Transverse colon (tissue), 4 donors: ENCODE data around the gene RICTOR.

Experiments used
- EP300 ChIP-seq: sonication (generic); formaldehyde crosslinking; IDR thresholded peaks from one replicate; pipeline ENCODE4 v1.6.1; 2017; ENCODE audit warnings: antibody characterized with exemption, low read depth
- POLR2A ChIP-seq: fragments of 450-650 bp; IDR thresholded peaks from one replicate; pipeline ENCODE4 v1.6.1; 2016; ENCODE audit warnings: antibody characterized with exemption, mild to moderate bottlenecking, moderate library complexity
- POLR2AphosphoS5 ChIP-seq, 3 donors: sonication (generic); formaldehyde crosslinking; IDR thresholded peaks; one replicate each; pipeline ENCODE4 v1.6.1; 2016; ENCODE audit warnings: antibody characterized with exemption in 3 of 3
- TF ChIP-seq, protein P1 (sequence below), 5 experiments: fragments of 200-600 bp in 3 of 5; fragments of 450-650 bp in 2 of 5; sonication (generic) in 3 of 5; IDR thresholded peaks; 1 replicate in 2 of 5; 2 replicates in 3 of 5; pipeline ENCODE4 v1.5.1; 2016 to 2017; ENCODE audit warnings: antibody characterized with exemption in 5 of 5, inconsistent platforms in 3 of 5, mild to moderate bottlenecking in 2 of 5, moderate library complexity in 1 of 5

DNA sequence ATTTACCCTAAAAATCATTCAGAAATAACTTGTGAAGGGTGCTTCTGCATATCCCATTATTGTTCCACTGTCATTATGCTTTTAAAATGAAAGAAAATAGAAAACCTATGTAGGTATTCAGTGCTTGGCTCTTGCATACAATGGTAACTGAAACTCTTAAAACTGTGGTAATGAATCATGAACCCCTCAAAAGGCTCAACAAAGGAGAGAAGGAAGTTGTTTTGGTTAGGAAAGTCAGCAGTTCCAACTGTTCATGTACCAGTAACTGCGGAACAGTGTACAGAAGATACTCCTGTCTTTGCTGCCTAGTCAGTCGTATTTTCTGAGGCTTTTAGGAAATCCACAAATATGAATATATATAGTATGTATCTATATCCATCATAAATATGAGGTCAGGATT is 132.3 kb downstream of the RICTOR start:
- TF ChIP-seq, protein P1, sequence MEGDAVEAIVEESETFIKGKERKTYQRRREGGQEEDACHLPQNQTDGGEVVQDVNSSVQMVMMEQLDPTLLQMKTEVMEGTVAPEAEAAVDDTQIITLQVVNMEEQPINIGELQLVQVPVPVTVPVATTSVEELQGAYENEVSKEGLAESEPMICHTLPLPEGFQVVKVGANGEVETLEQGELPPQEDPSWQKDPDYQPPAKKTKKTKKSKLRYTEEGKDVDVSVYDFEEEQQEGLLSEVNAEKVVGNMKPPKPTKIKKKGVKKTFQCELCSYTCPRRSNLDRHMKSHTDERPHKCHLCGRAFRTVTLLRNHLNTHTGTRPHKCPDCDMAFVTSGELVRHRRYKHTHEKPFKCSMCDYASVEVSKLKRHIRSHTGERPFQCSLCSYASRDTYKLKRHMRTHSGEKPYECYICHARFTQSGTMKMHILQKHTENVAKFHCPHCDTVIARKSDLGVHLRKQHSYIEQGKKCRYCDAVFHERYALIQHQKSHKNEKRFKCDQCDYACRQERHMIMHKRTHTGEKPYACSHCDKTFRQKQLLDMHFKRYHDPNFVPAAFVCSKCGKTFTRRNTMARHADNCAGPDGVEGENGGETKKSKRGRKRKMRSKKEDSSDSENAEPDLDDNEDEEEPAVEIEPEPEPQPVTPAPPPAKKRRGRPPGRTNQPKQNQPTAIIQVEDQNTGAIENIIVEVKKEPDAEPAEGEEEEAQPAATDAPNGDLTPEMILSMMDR (IDR thresholded peaks at IDR 0.05), result no peak
- no peak for TF ChIP-seq POLR2A
- no peak for TF ChIP-seq POLR2AphosphoS5 (IDR thresholded peaks at IDR 0.05)
- TF ChIP-seq EP300, result no peak
